Amniotic stem cell (primary cell): ENCODE measurements around the gene PFDN1.

Experiments
- DNase-seq: peaks from one replicate; lab custom pipeline; 2025; lab: John Stamatoyannopoulos, UW

PFDN1 gene

DNA sequence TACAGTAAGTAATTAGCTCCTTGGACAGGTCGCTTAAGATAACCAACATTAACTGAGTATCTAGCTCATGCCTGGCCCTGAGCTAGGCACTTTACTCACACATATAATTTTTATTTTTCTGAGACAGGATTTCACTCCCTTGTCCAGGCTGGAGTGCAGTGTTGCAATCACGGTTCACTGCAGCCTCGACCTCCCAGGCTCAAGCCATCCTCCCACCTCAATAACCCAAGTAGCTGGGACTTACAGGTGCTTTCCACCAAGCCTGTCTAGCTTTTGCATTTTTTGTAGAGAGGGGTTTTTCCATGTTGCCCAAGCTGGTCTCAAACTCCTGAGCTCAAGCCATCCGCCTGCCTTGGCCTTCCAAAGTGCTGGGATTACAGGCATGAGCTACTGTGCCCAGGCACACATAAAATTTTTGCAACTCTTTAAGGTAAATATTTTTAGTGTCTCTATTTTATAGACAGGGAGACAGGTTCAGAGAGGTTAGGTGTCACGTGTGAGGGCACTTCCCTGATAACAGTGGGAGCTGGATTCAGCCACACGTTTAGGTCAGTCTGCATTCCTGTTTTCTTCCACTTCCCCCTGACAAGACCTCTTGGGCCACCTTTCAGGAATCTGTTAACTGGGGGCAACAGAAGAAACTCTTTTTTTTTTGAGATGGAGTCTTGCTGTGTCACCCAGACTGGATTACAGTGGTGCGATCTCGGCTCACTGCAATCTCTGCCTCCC, 25.3 kb upstream of the PFDN1 start:
- no peak for DNase-seq

DNA sequence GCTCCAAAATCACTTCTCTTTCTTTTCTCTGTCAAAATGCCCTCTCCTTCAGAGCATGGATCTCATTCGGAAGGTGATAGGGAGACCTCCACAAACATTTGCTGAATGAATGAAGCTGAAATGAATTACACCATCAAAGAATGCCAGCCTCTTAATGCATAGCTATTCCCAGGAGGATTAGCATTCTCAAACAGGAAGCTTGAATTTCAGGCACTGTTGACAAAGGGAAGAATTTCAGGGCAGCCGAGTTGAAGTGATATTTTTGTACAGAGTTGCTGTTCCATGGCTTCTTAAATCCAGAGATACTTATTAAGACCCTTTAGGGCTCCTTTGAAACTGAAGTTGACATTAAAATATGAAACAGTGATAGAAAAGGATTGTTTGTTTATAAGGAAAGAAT, 24.7 kb upstream of the PFDN1 start:
- no peak for DNase-seq

DNA sequence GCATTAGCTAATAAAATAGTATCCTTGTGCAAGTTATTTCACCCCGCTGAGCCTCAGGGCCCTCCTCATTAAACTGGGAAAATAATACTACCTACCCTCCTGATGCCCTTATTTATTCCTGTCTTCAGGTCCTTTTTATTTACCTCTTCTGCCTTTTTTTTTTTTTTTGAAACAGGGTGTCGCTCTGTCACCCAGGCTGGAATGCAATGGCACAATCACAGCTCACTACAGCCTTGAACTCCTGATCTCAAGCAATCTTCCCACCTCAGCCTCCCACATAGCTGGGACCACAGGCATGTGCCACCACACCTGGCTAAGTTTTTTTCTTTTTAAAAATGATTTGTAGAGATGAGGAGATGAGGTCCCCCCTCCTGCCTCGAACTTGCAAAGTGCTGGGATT, 22.6 kb upstream of the PFDN1 start:
- DNase-seq: no peak

DNA sequence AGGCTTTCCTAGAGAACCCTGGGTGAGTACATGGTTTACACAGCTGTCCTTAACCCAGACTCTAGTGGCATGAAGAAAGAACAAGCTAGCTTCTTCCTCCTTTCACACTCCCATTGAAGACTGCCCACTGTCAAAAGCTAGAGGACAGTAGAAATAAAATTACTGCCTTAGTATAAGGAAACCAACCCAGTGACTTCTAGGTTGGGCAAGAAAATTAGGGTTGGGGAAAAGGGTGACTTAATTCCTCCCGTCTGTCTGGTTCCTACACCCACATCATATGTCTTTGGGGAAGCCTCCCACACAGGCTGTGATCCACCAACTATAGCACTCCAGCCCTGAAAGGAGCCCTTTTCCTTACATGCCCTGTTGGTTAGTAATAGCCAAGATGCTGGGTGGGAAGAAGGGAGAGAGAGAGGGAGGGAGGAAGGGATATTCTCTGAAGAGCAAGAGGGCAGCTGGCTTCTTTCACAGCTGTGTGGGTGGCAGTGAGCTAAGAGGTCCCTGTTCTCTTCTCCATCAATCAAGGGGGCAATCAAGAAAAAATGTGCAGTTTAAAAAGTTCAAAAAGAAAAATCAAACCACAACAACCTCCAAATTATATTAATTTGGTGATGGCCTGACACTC, 21.8 kb upstream of the PFDN1 start:
- no peak for DNase-seq

DNA sequence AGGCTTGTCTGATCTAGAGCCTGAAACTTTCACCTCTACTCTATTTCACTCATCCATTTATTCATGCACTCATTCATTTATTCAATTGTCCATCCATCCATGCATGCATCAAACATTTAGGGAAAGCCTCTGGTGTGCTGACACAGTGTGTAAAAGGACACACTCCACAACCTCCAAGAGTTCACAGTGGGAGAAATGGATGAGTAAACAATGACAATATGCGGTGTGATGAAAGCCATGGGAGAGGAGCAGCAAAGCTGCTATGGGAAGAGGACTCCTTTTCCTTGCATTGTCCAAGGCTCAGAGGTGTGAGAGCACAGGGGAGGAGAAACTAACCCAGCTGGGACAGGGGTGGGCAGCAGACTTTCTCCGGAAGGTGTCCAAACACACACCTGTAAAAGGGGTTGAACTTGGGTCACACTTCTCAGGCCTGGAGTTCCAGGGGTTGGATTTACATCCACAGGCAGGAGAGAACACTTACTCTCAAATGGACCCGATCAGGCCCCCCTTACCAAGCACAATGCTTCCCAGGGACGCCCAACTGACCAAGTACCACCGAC, 21.2 kb upstream of the PFDN1 start:
- DNase-seq: no peak

DNA sequence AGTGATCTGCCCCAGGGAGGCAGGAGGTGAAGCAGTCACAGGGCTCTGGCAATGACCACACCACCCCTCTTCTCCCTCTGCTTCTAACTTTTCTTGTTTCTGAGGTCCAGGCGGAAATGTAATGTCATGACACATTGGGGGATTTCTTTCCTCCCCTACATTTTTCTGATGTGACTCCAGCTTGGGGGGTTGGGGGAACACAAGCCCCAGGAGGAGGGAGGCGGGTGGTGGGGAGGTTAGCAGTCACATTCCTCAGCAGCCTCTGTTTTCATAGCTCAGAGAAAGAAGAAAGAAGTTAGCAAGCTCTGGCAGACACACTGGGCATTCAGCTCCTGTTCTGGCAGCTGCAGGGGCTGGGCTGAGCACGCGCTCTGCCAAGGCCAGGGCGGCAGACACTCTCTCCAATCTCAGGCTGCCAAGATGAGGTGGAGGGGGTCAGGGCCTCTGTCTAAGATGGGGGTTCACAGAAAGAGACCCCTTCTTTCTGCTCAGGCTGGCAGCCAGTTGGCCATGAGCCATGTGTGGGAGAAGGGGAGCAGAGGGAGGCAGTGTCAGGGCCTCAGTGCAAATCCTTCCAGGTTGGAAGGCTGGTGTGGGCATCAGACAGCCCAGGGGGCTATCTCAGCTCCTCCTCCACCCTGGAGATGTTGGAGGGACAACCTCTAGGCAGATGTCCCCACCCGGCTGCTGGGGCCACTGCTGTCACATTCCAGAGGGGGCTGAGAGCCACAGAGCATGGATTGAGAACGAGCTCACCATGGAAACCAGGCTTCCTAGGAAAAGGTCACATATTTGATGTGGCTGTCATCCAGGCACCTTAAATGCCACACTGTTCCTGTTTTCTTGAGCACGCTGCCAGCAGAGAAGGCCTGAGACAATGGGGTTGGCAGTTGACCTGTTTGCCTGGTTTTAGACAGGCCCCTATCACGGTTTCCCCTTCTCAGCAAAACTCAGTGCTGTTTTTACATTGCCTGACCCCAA, 20.1 kb upstream of the PFDN1 start:
- peak; percentile 70 for DNase-seq

DNA sequence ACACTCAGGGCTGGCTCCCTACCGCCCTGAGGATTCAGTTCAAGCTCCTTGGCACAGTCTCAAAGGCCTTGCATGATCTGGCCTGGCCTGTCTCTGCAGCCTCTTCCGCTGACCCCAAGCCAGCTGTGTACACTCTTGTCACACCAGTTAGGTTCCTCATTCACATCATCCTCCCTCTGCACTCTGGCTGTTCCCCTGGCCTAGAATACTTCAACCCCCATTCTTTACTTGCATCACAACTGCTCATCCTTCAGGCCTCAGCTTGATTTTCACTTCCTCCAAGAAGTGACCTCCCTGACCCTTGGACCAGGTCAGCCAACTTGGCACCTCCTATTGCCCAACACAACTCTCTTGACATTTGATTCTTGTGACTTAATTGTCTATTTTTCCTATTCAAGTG, 18.9 kb upstream of the PFDN1 start:
- no peak for DNase-seq

DNA sequence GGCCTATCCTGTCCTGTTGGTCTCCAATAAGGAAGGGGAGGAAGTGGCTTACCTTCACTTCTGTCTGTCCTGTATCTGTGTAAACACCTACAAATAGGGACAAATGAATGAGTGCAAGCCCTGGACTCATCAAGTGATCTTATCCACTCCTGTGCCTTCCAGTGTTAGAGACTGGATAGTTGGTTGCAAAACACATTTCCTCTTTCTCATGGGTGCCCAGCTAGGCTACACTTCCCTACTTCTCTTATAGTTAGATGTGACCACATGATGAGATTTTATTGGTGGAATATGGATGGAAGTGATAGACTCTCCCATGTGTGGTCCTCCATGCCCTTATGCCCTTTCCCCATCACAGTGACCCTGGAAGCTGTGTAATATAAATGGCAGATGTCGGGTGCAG, 16.9 kb upstream of the PFDN1 start:
- no peak for DNase-seq

DNA sequence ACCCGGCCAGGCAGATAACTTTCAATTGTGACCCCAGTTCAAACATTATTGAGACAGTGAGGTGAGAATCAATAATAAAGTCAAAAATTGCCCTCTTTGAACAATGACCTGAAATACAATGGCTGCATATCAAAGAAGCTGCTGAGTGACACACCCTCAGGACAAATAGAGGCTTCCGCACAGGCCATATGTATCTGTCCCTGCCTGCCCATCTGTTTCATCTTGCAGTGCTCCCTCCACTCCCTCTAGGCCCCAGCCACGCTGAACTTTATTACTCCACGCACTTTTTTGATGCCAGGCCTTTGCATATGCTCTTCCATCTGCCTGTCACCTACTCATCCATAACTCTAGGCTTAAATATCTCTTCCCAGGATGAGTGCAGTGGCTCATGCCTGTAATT, 15.9 kb upstream of the PFDN1 start:
- no peak for DNase-seq

DNA sequence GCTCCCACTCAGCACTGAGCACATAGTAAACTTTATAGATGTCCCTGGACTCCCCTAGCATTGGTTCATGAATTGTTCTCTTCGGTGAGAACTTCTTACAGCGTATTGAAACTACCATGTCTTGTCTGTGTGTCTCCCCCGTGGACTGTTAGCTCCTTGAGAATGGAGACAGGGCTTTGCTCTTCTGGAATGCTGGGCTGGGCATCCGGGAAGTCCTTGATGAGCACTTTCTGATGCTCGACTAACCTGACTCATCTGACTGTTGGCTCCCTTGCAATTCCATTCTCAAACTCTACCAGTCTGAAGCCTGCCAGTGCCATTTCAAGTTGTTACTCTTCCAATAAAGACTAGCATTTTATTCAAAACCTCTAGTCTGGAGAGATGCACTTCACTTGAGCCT, 15.0 kb upstream of the PFDN1 start:
- peak; percentile 30 for DNase-seq

DNA sequence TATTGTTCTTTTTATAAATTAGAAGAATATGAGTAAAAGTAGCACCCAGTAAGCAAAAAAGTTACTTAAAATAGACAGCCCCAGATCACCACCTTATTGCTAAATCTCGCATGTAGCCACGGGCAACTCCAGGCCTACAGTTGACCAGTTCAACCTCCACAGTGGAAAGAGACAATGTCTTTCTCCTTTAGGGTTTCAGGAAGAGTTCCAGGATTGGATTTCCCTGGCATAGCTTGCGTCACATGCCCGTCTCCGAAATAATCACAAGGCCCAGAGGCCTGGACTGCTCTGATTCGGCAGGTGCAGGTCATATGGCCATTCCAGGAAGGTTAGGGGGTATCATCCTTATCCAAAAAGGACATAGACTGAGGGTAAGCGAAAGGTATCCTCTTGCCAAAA, 9.9 kb upstream of the PFDN1 start:
- DNase-seq: no peak

DNA sequence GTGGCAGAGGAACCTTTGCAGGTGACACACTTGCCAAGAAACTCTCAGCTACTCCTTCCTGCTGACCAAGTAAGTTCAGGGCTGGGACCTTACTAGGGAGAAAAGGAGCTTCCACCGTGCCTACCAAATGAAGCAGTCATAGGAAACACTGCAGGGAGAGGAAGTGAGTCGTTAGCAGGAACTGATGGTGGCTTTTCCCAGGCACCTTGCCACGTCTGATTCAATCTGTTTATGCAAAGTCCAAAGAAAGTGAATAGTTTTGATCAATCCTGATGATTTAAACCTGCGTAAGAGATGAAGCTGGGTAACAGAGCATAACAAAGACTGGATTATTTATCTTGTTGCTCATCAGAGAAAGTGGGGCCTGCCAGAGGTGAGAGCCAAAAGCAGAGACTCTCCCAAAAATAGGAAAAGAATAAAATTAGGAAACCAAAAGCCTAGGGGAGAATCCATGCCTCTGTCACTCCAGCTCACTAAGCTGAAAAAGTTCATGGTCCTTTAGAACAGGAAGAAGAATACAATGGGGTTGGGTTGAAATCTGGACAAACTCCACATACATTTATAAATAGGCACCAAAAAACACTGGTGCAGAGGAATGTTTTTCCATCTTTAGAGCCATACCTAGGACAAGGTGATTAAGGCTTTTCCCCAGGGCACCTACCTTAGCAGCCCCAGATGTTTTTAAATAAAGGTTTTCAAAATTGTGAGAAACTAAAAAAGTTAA, 9.3 kb upstream of the PFDN1 start:
- DNase-seq: no peak

DNA sequence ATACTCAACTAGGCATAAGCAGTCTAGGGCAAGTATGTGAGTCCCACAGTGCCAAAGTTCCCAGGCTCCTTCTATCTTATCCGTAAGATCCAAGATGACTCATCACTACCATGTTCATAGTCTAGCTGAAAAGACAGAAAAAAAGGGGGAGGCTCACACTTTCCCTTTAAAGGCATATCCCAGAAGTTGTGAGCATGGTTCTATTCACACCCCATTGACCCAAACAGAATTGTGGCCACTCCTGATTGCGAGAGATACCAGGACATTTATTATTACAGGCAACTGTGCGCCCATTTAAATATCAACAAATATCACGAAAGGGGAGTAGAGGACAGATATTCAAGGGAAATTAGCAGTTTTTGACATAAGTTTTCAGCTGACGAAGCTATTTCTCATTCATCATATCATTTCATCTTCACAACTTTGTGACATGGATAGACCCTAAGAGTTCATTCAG, 8.1 kb upstream of the PFDN1 start:
- DNase-seq: peak; percentile 56

DNA sequence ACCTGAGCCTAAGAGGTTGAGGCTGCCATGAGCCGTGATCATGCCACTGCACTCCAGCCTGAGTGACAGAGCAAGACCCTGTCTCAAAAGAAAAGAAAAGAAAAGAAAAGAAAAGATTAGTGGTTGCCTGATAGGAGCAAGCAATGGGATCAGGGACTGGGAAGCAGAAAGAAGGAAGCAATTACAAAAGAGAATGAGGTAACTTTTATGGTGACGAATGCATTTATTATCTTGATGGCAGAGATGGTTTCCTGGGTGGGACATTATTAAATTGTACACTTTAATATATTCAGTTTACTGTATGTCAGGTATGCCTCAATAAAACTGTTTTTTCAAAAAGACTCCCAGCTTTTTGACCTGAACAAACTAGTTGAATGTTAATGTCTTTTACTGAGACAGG, 7.5 kb upstream of the PFDN1 start:
- no peak for DNase-seq

DNA sequence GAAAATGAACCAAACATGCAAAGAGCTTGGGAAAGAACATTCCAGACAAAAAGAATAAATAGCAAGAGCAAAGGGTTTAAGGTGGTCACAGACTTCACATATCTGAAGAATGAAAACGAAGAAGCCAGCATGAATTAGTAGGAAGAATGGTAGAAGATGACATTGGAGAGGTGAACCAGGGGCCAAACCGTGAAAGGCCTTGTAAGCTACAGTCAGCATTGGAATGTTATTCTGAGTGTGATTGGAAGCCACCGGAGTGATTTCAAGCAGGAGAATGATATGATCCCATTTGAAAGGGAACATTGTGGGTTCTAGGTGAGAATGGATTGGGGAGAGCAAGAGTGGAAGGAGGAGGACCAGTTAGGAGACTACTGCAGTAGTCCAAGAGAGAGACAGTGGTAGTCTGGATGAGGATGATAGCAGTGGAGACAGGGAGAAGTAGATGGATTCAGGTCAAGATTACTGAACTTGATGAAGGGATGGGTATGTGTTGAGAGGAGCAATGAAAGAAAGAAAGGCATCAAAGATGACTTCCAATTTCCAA, 6.9 kb upstream of the PFDN1 start:
- DNase-seq: no peak

DNA sequence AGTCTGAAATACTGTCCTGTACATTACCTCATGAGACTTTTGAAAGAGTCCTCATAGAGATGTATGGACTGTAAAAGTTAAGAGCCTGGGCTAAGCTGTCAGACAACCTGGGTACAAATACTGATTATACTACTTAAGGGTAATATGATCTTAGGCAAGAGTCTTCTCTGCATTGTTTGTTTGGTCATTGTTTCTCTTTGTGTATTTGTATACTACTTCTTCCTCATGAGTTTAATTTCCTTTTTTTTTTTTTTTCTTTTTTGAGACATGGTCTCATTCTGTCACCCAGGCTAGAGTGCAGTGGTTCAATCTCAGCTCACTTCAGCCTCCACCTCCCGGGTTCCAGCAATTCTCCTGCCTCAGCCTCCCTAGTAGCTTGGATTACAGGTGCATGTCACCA, 2.6 kb upstream of the PFDN1 start:
- no peak for DNase-seq

DNA sequence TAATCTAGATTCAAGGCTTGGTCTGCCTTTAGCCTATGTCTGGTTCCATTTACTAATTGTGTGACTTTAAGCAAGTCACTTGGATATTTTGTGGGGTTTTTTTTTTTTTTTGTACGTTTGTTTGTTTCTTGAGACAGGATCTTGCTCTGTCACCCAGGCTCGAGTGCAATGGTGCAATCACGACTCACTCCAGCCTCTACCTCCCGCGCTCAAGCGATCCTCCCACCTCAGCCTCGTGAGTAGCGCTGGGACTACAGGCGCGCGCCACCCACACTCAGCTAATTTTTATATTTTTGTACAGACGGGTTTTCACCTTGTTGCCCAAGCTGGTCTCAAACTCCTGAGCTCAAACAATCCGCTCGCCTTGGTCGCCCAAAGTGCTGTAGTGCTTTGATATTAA, 1.1 kb upstream of the PFDN1 start:
- DNase-seq: no peak

DNA sequence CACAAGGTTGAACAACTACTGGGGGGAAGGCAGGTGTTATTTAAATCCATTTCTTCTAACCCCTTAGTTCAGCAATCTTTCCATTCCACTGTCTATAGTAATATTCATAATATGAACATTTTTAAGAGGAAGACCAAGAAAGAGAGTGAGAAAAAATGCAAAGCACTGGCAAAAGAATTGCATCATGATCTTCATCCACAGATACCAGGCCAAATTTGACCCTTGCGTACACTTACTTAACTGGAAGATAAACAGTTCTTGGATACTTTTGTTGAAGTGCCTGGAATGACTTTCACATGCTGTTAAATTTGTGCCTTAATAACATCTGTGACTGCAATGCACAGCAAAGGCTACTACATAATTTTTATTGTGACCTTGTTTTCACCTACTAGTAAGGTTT, 1.8 kb downstream of the PFDN1 start:
- no peak for DNase-seq

DNA sequence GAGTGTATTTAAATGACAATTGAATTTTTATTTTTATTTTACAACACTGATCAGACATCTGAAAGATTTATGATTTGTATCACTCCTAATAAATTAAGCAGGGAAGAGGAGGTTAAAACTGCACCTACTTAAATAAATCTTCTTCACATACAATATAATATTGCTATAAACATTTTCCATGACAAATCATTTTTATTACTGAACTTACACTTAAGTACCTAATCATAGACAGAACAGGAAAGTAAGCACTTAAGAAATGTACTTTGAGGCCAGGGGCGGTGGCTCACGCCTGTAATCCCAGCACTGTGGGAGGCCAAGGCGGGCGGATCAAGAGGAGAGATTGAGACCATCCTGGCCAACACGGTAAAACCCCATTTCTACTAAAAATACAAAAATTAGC, 3.8 kb downstream of the PFDN1 start:
- DNase-seq: no peak

DNA sequence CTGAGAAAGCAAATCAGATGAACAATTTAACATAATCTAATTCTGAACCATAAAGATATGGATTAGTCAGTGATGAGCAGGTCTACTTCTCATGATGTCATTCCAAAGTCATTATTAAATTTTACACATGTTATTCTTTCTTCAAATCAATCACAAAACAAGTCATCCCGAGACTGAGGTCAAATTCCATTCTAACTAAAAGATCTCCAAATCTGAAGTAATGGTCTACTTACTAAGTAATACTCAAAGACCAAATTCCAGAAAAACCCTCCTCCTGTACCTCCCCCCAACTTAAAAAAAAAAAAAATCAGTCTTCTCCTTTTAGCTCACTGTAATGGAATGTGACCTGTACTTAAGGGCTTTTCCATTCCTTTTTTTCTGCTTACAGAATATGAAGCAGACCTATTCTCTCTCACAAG, 4.7 kb downstream of the PFDN1 start:
- DNase-seq: peak; percentile 21

DNA sequence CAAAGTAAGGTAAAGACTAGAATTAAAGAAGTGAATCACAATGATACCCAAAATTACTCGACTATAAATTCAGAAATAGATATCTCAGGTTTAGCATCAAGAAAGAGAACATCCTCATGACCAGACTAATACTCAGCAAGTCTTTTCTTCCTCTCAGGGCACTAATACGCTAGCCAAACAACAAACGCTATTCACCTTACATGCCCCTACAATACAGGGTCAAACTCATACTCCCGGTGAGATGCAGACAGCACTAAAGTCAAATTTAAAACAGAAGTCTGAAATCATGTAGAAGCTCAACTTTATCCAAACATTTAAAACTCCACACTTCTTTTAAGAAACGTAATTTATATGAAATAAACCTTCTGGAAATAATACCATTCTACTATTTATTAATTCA, 5.6 kb downstream of the PFDN1 start:
- DNase-seq: no peak

DNA sequence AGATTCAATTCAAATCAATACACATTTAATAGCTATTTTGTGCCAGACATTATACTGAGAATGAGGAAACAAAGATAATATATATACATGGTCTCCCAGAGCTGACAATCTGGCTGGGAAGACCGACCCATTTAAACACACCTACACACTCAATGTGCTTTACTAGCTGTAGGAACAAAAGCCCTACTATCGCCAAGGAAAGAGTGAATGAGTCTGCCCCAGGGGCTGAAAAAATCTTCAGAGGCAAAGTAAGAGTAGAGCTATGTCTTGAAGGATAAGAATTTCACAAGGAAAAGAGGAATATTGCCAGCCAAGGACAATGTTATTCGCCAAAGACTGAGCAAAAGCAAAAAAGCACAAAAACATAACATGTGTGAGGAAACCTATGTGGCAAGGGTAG, 6.6 kb downstream of the PFDN1 start:
- no peak for DNase-seq
